ENCODE data around the gene CCAR1. TPM values are rescaled to one million over a fixed set of nuclear protein-coding genes. Genes with fewer than 3 reads are reported as not detected.

The CCAR1 gene, protein sequence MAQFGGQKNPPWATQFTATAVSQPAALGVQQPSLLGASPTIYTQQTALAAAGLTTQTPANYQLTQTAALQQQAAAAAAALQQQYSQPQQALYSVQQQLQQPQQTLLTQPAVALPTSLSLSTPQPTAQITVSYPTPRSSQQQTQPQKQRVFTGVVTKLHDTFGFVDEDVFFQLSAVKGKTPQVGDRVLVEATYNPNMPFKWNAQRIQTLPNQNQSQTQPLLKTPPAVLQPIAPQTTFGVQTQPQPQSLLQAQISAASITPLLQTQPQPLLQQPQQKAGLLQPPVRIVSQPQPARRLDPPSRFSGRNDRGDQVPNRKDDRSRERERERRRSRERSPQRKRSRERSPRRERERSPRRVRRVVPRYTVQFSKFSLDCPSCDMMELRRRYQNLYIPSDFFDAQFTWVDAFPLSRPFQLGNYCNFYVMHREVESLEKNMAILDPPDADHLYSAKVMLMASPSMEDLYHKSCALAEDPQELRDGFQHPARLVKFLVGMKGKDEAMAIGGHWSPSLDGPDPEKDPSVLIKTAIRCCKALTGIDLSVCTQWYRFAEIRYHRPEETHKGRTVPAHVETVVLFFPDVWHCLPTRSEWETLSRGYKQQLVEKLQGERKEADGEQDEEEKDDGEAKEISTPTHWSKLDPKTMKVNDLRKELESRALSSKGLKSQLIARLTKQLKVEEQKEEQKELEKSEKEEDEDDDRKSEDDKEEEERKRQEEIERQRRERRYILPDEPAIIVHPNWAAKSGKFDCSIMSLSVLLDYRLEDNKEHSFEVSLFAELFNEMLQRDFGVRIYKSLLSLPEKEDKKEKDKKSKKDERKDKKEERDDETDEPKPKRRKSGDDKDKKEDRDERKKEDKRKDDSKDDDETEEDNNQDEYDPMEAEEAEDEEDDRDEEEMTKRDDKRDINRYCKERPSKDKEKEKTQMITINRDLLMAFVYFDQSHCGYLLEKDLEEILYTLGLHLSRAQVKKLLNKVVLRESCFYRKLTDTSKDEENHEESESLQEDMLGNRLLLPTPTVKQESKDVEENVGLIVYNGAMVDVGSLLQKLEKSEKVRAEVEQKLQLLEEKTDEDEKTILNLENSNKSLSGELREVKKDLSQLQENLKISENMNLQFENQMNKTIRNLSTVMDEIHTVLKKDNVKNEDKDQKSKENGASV
- 17.4 and 31.2 TPM in 2 replicates for total RNA-seq

DNA sequence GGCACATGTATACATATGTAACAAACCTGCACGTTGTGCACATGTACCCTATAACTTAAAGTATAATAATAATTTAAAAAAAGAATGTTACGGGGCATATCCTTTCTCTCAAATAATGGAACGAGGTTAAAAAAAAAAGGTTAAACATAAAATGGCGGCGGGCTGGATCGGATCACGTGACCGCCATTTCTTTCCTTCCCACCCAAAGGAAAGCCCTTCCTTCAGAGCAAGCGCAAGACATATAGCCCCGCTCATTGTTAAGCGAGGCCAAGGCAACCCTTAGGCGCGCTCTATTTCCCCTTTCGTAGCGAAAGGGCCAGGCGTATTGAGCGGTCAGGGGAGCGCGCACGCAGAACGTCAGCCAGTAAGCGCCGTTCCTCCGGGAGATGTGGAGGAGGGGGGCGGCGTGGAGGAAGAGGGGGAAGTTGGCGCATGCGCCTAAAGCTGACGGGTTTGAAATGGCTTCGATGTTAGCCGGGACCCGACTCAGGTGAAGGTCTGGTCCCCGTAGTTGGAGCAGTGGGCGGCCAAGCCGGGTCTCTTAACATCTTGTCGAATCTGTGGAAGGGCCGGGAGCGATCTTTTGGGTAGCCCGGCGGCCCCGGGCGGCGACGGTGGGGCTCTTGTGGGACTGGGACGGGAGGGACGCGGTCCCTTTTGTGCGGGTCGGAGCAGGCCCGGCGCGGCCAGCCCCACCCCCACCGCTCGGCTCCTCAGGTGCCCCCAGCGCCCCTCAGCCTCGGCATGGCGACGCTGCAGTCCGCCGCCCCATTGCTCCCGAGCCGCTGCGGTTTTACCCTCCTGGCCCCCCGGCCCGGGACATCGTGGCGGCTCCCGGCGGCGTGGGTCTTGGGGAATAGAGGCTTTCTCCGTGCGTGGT, at the start of gene CCAR1:
CCAR1 (plus strand) TSS at position 447 of the 880 bp plus-strand sequence. CDS start 1,266 bp downstream, outside the sequence.

DNA sequence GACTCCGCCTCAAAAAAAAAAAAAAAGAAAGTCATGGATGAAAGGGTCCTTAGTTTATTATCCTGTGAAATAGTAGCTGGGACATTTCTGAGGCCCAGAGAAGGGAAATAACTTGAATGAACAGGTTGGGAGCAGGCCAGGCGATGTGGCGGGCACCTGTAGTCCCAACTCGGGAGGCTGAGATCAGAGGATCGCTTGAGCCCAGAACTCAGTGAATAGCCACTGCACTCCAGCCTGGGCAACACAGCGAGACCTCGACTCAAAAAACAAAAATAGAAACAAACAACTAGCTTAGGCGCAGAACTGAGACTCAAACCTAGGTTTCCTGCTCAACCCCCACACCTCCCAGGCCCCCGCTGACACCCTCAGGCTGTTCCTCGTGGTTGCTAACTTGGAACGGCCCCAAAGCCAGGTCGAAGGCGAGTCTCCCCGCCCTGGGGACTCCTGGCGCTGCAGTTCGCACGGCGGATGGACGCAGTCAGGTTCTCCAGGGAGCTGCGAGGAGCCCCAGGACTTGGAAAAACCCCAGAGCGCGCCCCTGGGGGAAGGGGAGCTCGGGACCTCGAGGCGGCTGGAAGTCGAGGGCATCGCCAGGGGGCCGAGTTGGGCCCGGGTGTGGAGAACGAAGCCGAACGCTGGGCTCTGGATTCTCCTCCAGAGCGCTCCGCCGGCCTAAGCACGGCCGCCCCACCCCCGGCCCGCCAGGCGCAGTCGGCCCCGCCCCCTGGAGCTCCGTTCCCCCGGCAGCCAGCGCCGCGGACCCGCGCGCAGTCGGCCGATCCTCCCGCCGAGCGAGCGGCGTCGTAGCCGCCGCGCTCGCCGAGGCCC, 105.9 kb downstream of the CCAR1 start, which contains the start of gene STOX1:
STOX1 (plus strand) TSS at position 768 of the 828 bp plus-strand sequence. CDS start 93 bp downstream, outside the sequence.

Other genes starting within 250 kb of the CCAR1 start
- gene DNA2, start 249.3 kb upstream of the CCAR1 start, total RNA-seq, result 0.70 and 0.85 TPM in 2 replicates
- 7.2 and 8.3 TPM in 2 replicates for gene SLC25A16, start 193.7 kb upstream of the CCAR1 start, total RNA-seq
- 4.2 and 5.4 TPM in 2 replicates for gene TET1, start 160.9 kb upstream of the CCAR1 start, total RNA-seq
- gene STOX1, start 106.3 kb downstream of the CCAR1 start, total RNA-seq, result 0.09 and 0.82 TPM in 2 replicates
- gene DDX50, start 180.1 kb downstream of the CCAR1 start, total RNA-seq, result 38.5 TPM in 2 replicates
- 32.7 and 39.3 TPM in 2 replicates for gene DDX21, start 234.9 kb downstream of the CCAR1 start, total RNA-seq